H1 (cell line): ENCODE data around the gene TOMM6. TPM values are rescaled to one million over a fixed set of nuclear protein-coding genes. Genes with fewer than 3 reads are reported as not detected.

Source experiments
- CTCF ChIA-PET: fragments of 300-600 bp; sonication (Branson Sonifier 250); formaldehyde crosslinking; loops from one replicate; lab custom pipeline; 2021; ENCODE audit not compliant: partially characterized antibody; lab: Charles Lee
- POLR2A ChIA-PET: fragments of 300-600 bp; sonication (Branson Sonifier 250); formaldehyde crosslinking; loops from one replicate; lab custom pipeline; 2021; ENCODE audit warnings: inconsistent platforms; ENCODE audit not compliant: partially characterized antibody; lab: Charles Lee
- DNase-seq, 2 experiments: peaks; one replicate each; pipeline versions ENCODE4 v3.0.0 to v3.0.0-alpha.2; 2010 to 2022; ENCODE audit warnings: low spot score in 2 of 2, low read depth in 1 of 2, mixed read lengths in 1 of 2
- FAIRE-seq: peaks from 2 replicates; lab custom pipeline; 2011; peaks lifted over from hg19 to GRCh38; lab: Jason Lieb, UNC
- H2AFZ ChIP-seq: 2 replicates; pipeline ENCODE4 v1.8.1; 2012; ENCODE audit warnings: low read length, inconsistent platforms
- H2AK5ac ChIP-seq: 2 replicates; pipeline ENCODE4 v1.6.1; 2013; ENCODE audit warnings: low read depth, low read length
- H2BK120ac ChIP-seq: replicated peaks from 2 replicates; pipeline ENCODE3; 2013; ENCODE audit warnings: low read depth, low read length, inconsistent platforms
- H2BK12ac ChIP-seq: 2 replicates; pipeline ENCODE4 v1.6.1; 2013; ENCODE audit warnings: low read depth, low read length
- H2BK15ac ChIP-seq: 2 replicates; pipeline ENCODE4 v1.6.1; 2013; ENCODE audit warnings: low read length
- H2BK20ac ChIP-seq: 2 replicates; pipeline ENCODE4 v1.6.1; 2013; ENCODE audit warnings: low read length
- H2BK5ac ChIP-seq: 2 replicates; pipeline ENCODE4 v1.6.1; 2013; ENCODE audit warnings: low read depth, low read length
- H3K14ac ChIP-seq: 2 replicates; pipeline ENCODE4 v1.6.1; 2013; ENCODE audit warnings: inconsistent platforms; ENCODE audit not compliant: insufficient read length
- H3K18ac ChIP-seq: 2 replicates; pipeline ENCODE4 v1.6.1; 2013; ENCODE audit warnings: low read length; ENCODE audit errors: extremely low read depth
- H3K23ac ChIP-seq: 2 replicates; pipeline ENCODE4 v1.6.1; 2013; ENCODE audit warnings: inconsistent platforms; ENCODE audit not compliant: insufficient read length
- H3K23me2 ChIP-seq: 2 replicates; pipeline ENCODE4 v1.6.1; 2013; ENCODE audit warnings: low read depth, low read length
- H3K27ac ChIP-seq: 2 replicates; pipeline ENCODE4 v1.6.1; 2011; ENCODE audit warnings: low read depth, low read length, inconsistent platforms
- H3K27me3 ChIP-seq, 4 experiments: replicated peaks in 1 of 4; 1 replicate in 1 of 4; 2 replicates in 3 of 4; pipeline versions ENCODE4 v1.6.1 to v1.8.1; 2011 to 2013; ENCODE audit warnings: low read length in 3 of 4, mild to moderate bottlenecking in 3 of 4, inconsistent platforms in 2 of 4, mixed read lengths in 2 of 4, moderate library complexity in 1 of 4; ENCODE audit not compliant: control insufficient read depth in 3 of 4, insufficient read depth in 3 of 4; ENCODE audit errors: extremely low read depth in 1 of 4
- H3K36me3 ChIP-seq, 4 experiments: 2 replicates each; pipeline versions ENCODE4 v1.6.1 to v1.8.1; 2011 to 2013; ENCODE audit warnings: mild to moderate bottlenecking in 4 of 4, low read length in 3 of 4, moderate library complexity in 2 of 4, control low read depth in 1 of 4, inconsistent platforms in 1 of 4; ENCODE audit not compliant: insufficient read depth in 4 of 4, control insufficient read depth in 2 of 4
- H3K4ac ChIP-seq: replicated peaks from 2 replicates; pipeline ENCODE3; 2013; ENCODE audit warnings: low read length, low read depth, mixed read lengths, inconsistent platforms; ENCODE audit not compliant: insufficient read length
- H3K4me1 ChIP-seq, 4 experiments: replicated peaks in 1 of 4; 1 replicate in 1 of 4; 2 replicates in 3 of 4; pipeline versions ENCODE4 v1.6.1 to v1.8.1; 2011 to 2013; ENCODE audit warnings: low read length in 3 of 4, inconsistent platforms in 2 of 4, mixed read lengths in 1 of 4; ENCODE audit not compliant: insufficient read depth in 4 of 4, control insufficient read depth in 3 of 4
- H3K4me2 ChIP-seq, 2 experiments: 2 replicates each; pipeline versions ENCODE4 v1.6.1 to v1.8.1; 2011 to 2013; ENCODE audit warnings: low read depth in 2 of 2, low read length in 2 of 2, control low read depth in 1 of 2, inconsistent platforms in 1 of 2, mild to moderate bottlenecking in 1 of 2; ENCODE audit not compliant: insufficient read depth in 1 of 2
- H3K4me3 ChIP-seq, 4 experiments: fragments of 200-600, 300-600 bp in 1 of 4; sonication (generic), shearing (Covaris generic), sonication (Bioruptor Twin) in 1 of 4; 2 replicates each; pipeline versions ENCODE4 v1.5.1 to v1.8.1; 2011 to 2016; ENCODE audit warnings: low read length in 4 of 4, low read depth in 3 of 4, control low read depth in 2 of 4, inconsistent platforms in 2 of 4, mild to moderate bottlenecking in 2 of 4, mixed read lengths in 1 of 4, moderate library complexity in 1 of 4; ENCODE audit not compliant: insufficient read depth in 2 of 4; ENCODE audit errors: extremely low read depth in 1 of 4
- H3K56ac ChIP-seq: replicated peaks from 2 replicates; pipeline ENCODE3; 2013; ENCODE audit warnings: low read depth, mild to moderate bottlenecking, mixed read lengths, low read length, inconsistent platforms; ENCODE audit not compliant: insufficient read length
- H3K79me1 ChIP-seq: 2 replicates; pipeline ENCODE4 v1.6.1; 2013; ENCODE audit warnings: low read depth, low read length, control low read depth
- H3K79me2 ChIP-seq, 2 experiments: 2 replicates each; pipeline versions ENCODE4 v1.6.1 to v1.8.1; 2012 to 2013; ENCODE audit warnings: low read length in 2 of 2, mild to moderate bottlenecking in 2 of 2, inconsistent platforms in 1 of 2; ENCODE audit not compliant: insufficient read depth in 2 of 2, control insufficient read depth in 1 of 2
- H3K9ac ChIP-seq, 4 experiments: replicated peaks in 1 of 4; 1 replicate in 1 of 4; 2 replicates in 3 of 4; pipeline versions ENCODE4 v1.6.1 to v1.8.1; 2011 to 2013; ENCODE audit warnings: low read depth in 3 of 4, low read length in 3 of 4, control low read depth in 2 of 4, mild to moderate bottlenecking in 2 of 4, moderate library complexity in 2 of 4, inconsistent platforms in 1 of 4; ENCODE audit errors: extremely low read depth in 1 of 4
- H3K9me3 ChIP-seq, 2 experiments: 2 replicates each; pipeline versions ENCODE4 v1.6.1 to v1.8.1; 2012 to 2013; ENCODE audit warnings: mild to moderate bottlenecking in 2 of 2, moderate library complexity in 2 of 2, control low read depth in 1 of 2, inconsistent platforms in 1 of 2, low read depth in 1 of 2, low read length in 1 of 2, mixed read lengths in 1 of 2; ENCODE audit not compliant: insufficient read depth in 2 of 2
- H4K20me1 ChIP-seq, 2 experiments: replicated peaks in 1 of 2; 2 replicates each; pipeline versions ENCODE3 to v1.8.1; 2011 to 2013; ENCODE audit warnings: inconsistent platforms in 2 of 2, low read length in 2 of 2, mild to moderate bottlenecking in 1 of 2; ENCODE audit not compliant: insufficient read depth in 2 of 2, control insufficient read depth in 1 of 2
- H4K5ac ChIP-seq: 2 replicates; pipeline ENCODE4 v1.6.1; 2013; ENCODE audit warnings: low read length, low read depth, mixed read lengths, inconsistent platforms; ENCODE audit not compliant: insufficient read length
- H4K8ac ChIP-seq: 2 replicates; pipeline ENCODE4 v1.8.0; 2013; ENCODE audit warnings: mild to moderate bottlenecking, moderate library complexity, low read length, inconsistent platforms; ENCODE audit not compliant: insufficient read depth; ENCODE audit errors: extremely low read depth
- H4K91ac ChIP-seq: replicated peaks from 2 replicates; pipeline ENCODE3; 2013; ENCODE audit warnings: low read length, mixed read lengths, inconsistent platforms; ENCODE audit not compliant: insufficient read length
- CBX5 ChIP-seq: fragments of 300-800, 300-1000 bp; sonication (generic); IDR thresholded peaks from 2 replicates; pipeline ENCODE4 v1.7.1; 2016; ENCODE audit warnings: antibody characterized with exemption, low read length, low read depth
- EP300 ChIP-seq, 2 experiments: IDR thresholded peaks; 1 replicate in 1 of 2; 2 replicates in 1 of 2; pipeline ENCODE4 v1.6.1; 2011 to 2012; ENCODE audit warnings: low read depth in 2 of 2, low read length in 2 of 2, mild to moderate bottlenecking in 2 of 2, borderline replicate concordance in 1 of 2, inconsistent platforms in 1 of 2, moderate library complexity in 1 of 2
- JUND ChIP-seq: IDR thresholded peaks from 2 replicates; pipeline ENCODE4 v1.6.1; 2011; ENCODE audit warnings: mild to moderate bottlenecking, improper control_type of control experiment, low read length
- KDM5A ChIP-seq: fragments of 200-600 bp; IDR thresholded peaks from 2 replicates; pipeline ENCODE4 v1.7.1; 2012; ENCODE audit warnings: mild to moderate bottlenecking, low read length, inconsistent platforms, mixed read lengths
- RAD21 ChIP-seq, 2 experiments: IDR thresholded peaks in 1 of 2; conservative IDR thresholded peaks in 1 of 2; 2 replicates each; pipeline ENCODE4 v1.6.1; 2011; ENCODE audit warnings: low read depth in 2 of 2, low read length in 2 of 2, improper control_type of control experiment in 1 of 2, inconsistent platforms in 1 of 2, mild to moderate bottlenecking in 1 of 2, moderate library complexity in 1 of 2
- TAF1 ChIP-seq: IDR thresholded peaks from 2 replicates; pipeline ENCODE4 v1.6.1; 2011; ENCODE audit warnings: mild to moderate bottlenecking, low read depth, low read length
- WGBS, 2 experiments: shearing (Covaris generic) in 1 of 2; methylation state at CpG; one replicate each; pipeline versions ENCODE4 v1.1.6 to v1.1.7; 2013 to 2015; ENCODE audit warnings: low lambda C conversion rate in 2 of 2, mixed read lengths in 2 of 2, inconsistent platforms in 1 of 2, low coverage in 1 of 2, missing lambda C conversion rate in 1 of 2; ENCODE audit not compliant: insufficient replicate concordance in 2 of 2, insufficient coverage in 1 of 2, insufficient read length in 1 of 2; ENCODE audit errors: extremely low coverage in 1 of 2, missing lambda C conversion rate in 1 of 2; 5-methylcytosine and 5-hydroxymethylcytosine counted together
- polyA plus RNA-seq, 7 experiments: library from polyadenylated mRNA; depleted of rRNA in 3 of 7; stranded (reverse) in 5 of 7; unstranded in 2 of 7; fragments of >200 nt in 5 of 7; fragments of 200-250 nt in 2 of 7; gene quantifications; 1 replicate in 5 of 7; 2 replicates in 1 of 7; 4 replicates in 1 of 7; pipeline versions ENCODE4 v1.2.1 to v1.2.3, GENCODE V29; 2011 to 2013; ENCODE audit warnings: missing spikeins in 2 of 7, mixed read lengths in 2 of 7
- total RNA-seq: library from RNA; stranded (reverse); fragmentation: NEBNext Ultra II Directional; extraction: Animal tissue kit (Norgen Biotek cat#: 25700); gene quantifications from 2 replicates; pipeline ENCODE4 v1.2.1, GENCODE V29; 2021

Gene TOMM6
- total and polyA plus RNA-seq, 2 of the 8 experiments (the other 6 are each of a cell fraction or from before 2014, with no cell fraction given) = 228 to 560 TPM

DNA sequence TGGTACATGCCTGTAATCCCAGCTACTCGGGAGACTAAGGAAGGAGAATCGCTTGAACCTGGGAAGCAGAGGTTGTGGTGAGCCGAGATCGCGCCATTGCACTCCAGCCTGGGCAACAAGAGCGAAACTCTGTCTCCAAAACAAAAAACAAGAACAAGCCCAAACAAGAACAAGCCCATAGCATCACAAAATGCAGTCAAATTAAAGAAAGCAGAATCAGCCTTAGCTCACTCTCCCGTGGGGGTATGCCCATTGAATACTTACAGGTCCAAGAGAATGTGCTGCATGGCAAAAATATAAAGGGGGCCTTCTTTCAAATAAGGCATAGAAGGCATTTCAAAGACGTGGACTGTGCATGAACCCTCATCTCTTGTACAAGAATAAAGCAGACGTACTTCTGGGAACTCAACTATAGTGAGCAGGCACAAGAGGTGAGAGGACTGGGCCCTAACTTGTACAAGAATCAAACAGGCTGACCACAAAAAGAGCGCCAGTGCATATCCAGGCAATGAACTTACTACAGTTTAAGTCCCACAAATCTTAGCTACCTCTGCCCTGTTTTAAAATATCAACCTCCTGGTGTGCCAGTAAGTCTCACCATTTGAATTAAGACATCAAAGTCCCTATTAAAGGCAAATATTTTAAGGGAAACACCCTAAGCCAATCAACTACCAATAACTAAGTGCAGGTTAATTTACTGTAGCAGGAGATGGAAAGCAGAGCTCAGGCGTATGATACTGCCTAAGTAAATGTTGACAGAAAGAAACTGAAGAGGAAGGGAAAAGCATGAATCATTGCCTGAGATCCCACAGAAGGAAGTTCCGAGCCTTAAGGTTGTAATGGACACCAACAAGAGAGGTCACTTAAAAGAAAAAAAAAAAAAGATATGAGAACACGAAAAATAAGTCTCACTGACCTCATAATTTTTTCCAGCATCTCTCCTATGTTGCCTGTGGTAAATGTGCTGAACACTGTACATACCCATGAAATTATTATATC, 37.4 kb downstream of the TOMM6 start:
- no peak overlapping the region for H3K23ac ChIP-seq
- POLR2A ChIA-PET = no interaction called here
- H3K9me3 ChIP-seq = no peaks in the 10 kb centered on the region
- no peak overlapping the region for H4K8ac ChIP-seq
- no peak overlapping the region for H2BK12ac ChIP-seq
- H4K20me1 ChIP-seq = no peaks in the 10 kb centered on the region
- H2BK120ac ChIP-seq = no peak overlapping the region
- H3K4me3 ChIP-seq = no peak overlapping the region
- no peak overlapping the region for H2AFZ ChIP-seq
- H3K4me1 ChIP-seq = no peaks in the 10 kb centered on the region
- H3K23me2 ChIP-seq = no peaks in the 10 kb centered on the region
- H3K4ac ChIP-seq = no peak overlapping the region
- no peak overlapping the region for H4K91ac ChIP-seq
- WGBS, 2 experiments = 90% methylated on average over 13 of the region's 13 CpGs; no CpG with 5 or more reads in 1 of the 2 experiments
- no peak for TF ChIP-seq CBX5
- no peak for TF ChIP-seq EP300 (IDR thresholded peaks at IDR 0.05; ENCODE audit: borderline replicate concordance in 1 of 2, low read depth in 2 of 2, low read length in 2 of 2)
- TF ChIP-seq KDM5A = no peak
- no peak for TF ChIP-seq TAF1
- no peak for TF ChIP-seq RAD21 (IDR thresholded peaks at IDR 0.05 in 1 of 2, conservative IDR thresholded peaks at IDR 0.05 in 1 of 2; ENCODE audit: low read depth in 2 of 2, low read length in 2 of 2)
- TF ChIP-seq JUND = no peak
- TF ChIP-seq, all 59 proteins: peak for 0
- H3K27ac ChIP-seq = no peak overlapping the region
- no peak overlapping the region for H3K56ac ChIP-seq
- no peak overlapping the region for H2BK15ac ChIP-seq
- no peaks in the 10 kb centered on the region for H3K79me2 ChIP-seq
- H3K27me3 ChIP-seq = no peaks in the 10 kb centered on the region
- DNase-seq = no peak
- no peak overlapping the region for H4K5ac ChIP-seq
- no peak overlapping the region for H2BK5ac ChIP-seq
- no peaks in the 10 kb centered on the region for H3K79me1 ChIP-seq
- no peaks in the 10 kb centered on the region for H3K36me3 ChIP-seq
- no peak overlapping the region for H3K9ac ChIP-seq
- no peak overlapping the region for H2BK20ac ChIP-seq
- no peak overlapping the region for H3K4me2 ChIP-seq
- CTCF ChIA-PET = interaction anchor here (0.7 to 1.8 kb wide), 4 partner anchors 10 to 96 kb away, joined by 3 to 4 read pairs (median 4); partner anchors contain the start of genes BYSL and MED20
- no peak overlapping the region for H3K18ac ChIP-seq
- H2AK5ac ChIP-seq = no peak overlapping the region
- no peak overlapping the region for H3K14ac ChIP-seq
- no peak for FAIRE-seq
